GM18907 (cell line): ENCODE results near the gene FOXO6.

Source experiments
- ATAC-seq: cut with Tn5 transposase; IDR thresholded peaks from one replicate; pipeline ENCODE4 v1.9.1; 2021; ENCODE audit warnings: mild to moderate bottlenecking, moderate library complexity; ENCODE audit not compliant: unreplicated experiment

The FOXO6 gene

GRCh38 chr1:41349361-41350054, 11.7 kb upstream of the FOXO6 start:
- no peak for ATAC-seq

- ATAC-seq = no peak
These were observed 11.2 kb upstream of the FOXO6 start for GRCh38 chr1:41350055-41350378.

GRCh38 chr1:41351262-41352151, 9.7 kb upstream of the FOXO6 start:
- no peak for ATAC-seq

- ATAC-seq = no peak
These were observed 7.5 kb upstream of the FOXO6 start for GRCh38 chr1:41353744-41354143.

GRCh38 chr1:41354956-41355355, 6.3 kb upstream of the FOXO6 start:
- no peak for ATAC-seq

GRCh38 chr1:41355356-41355755, 5.9 kb upstream of the FOXO6 start:
- no peak for ATAC-seq

GRCh38 chr1:41355761-41356160, 5.5 kb upstream of the FOXO6 start:
- ATAC-seq = no peak

GRCh38 chr1:41356752-41357151, 4.5 kb upstream of the FOXO6 start:
- ATAC-seq = no peak

- no peak for ATAC-seq
These were observed 3.7 kb upstream of the FOXO6 start for GRCh38 chr1:41357451-41358101.

GRCh38 chr1:41358131-41359021, 2.9 kb upstream of the FOXO6 start:
- ATAC-seq = no peak

GRCh38 chr1:41359211-41360073, 1.8 kb upstream of the FOXO6 start:
- no peak for ATAC-seq

GRCh38 chr1:41360074-41360785, 1.0 kb upstream of the FOXO6 start:
- ATAC-seq = no peak

- peak; percentile 8 for ATAC-seq
These were observed 492 bp downstream of the FOXO6 start for GRCh38 chr1:41361495-41362356.

- ATAC-seq = no peak
These were observed 1.1 kb downstream of the FOXO6 start for GRCh38 chr1:41362357-41362721.

GRCh38 chr1:41362749-41363590, 1.7 kb downstream of the FOXO6 start:
- ATAC-seq = no peak

- ATAC-seq = no peak
These were observed 2.5 kb downstream of the FOXO6 start for GRCh38 chr1:41363591-41364320.
